ENCODE measurements around the gene PATL2.
"Not testable (repeated sequence)": the region's sequence is repeated elsewhere in the genome, so short reads cannot be mapped to it uniquely, and the experiment has no call there.

PATL2 gene

GRCh38 chr15:44728576-44729407, 17.7 kb upstream of the PATL2 start:
- Histone ChIP-seq H3K27ac (ENCODE audit: low read depth, low read length, severe bottlenecking) (peak overlapping the region; percentile 94), H3K4me1 (ENCODE audit: control insufficient read depth, insufficient read depth, low read length, poor library complexity, severe bottlenecking) (peaks cover 7% of the 10 kb centered on the region), H3K4me3 (ENCODE audit: extremely low read depth, insufficient read depth, low read length, poor library complexity, severe bottlenecking) (peak overlapping the region; percentile 63), H3K36me3 (ENCODE audit: control insufficient read depth, insufficient read depth, low read length) (no peaks in the 10 kb centered on the region), H3K9me3 (ENCODE audit: control insufficient read depth, low read length) (no peaks in the 10 kb centered on the region)
- 2% methylated on average over 26 to 28 of the region's 36 CpGs for WGBS, 2 experiments (ENCODE audit: insufficient coverage in 2 of 2)

- peak overlapping the region; percentile 63 for H3K4me3 ChIP-seq (ENCODE audit: extremely low read depth, insufficient read depth, low read length, poor library complexity, severe bottlenecking)
- not testable (repeated sequence) for H3K4me1 ChIP-seq (ENCODE audit: control insufficient read depth, insufficient read depth, low read length, poor library complexity, severe bottlenecking); H3K9me3 ChIP-seq (ENCODE audit: control insufficient read depth, low read length); H3K36me3 ChIP-seq (ENCODE audit: control insufficient read depth, insufficient read depth, low read length)
- peak overlapping the region; percentile 94 for H3K27ac ChIP-seq (ENCODE audit: low read depth, low read length, severe bottlenecking)
- WGBS, 2 experiments (ENCODE audit: insufficient coverage in 2 of 2) = 97 to 100% methylated on average over 3 to 4 of the region's 5 CpGs
Measured at GRCh38 chr15:44728232-44728575, 17.1 kb upstream of the PATL2 start.

- Histone ChIP-seq H3K27ac (ENCODE audit: low read depth, low read length, severe bottlenecking) (peak overlapping the region; percentile 94), H3K4me3 (ENCODE audit: extremely low read depth, insufficient read depth, low read length, poor library complexity, severe bottlenecking) (no peak overlapping the region), H3K9me3 (ENCODE audit: control insufficient read depth, low read length) (no peaks in the 10 kb centered on the region), H3K36me3 (ENCODE audit: control insufficient read depth, insufficient read depth, low read length) (no peaks in the 10 kb centered on the region), H3K4me1 (ENCODE audit: control insufficient read depth, insufficient read depth, low read length, poor library complexity, severe bottlenecking) (peaks cover 7% of the 10 kb centered on the region)
- WGBS, 2 experiments (ENCODE audit: insufficient coverage in 2 of 2) = 100% methylated on average over 1 to 4 of the region's 6 CpGs
Measured at GRCh38 chr15:44727485-44728231, 16.5 kb upstream of the PATL2 start.

- Histone ChIP-seq H3K27ac (ENCODE audit: low read depth, low read length, severe bottlenecking) (peak overlapping the region; percentile 83), H3K4me1 (ENCODE audit: control insufficient read depth, insufficient read depth, low read length, poor library complexity, severe bottlenecking) (peaks cover 7% of the 10 kb centered on the region), H3K36me3 (ENCODE audit: control insufficient read depth, insufficient read depth, low read length) (no peaks in the 10 kb centered on the region), H3K4me3 (ENCODE audit: extremely low read depth, insufficient read depth, low read length, poor library complexity, severe bottlenecking) (no peak overlapping the region), H3K9me3 (ENCODE audit: control insufficient read depth, low read length) (no peaks in the 10 kb centered on the region)
- WGBS, 2 experiments (ENCODE audit: insufficient coverage in 2 of 2) = 36 to 43% methylated on average over 3 to 4 of the region's 5 CpGs
Measured at GRCh38 chr15:44726568-44727484, 15.7 kb upstream of the PATL2 start.

GRCh38 chr15:44726136-44726535, 15.0 kb upstream of the PATL2 start:
- Histone ChIP-seq H3K9me3 (ENCODE audit: control insufficient read depth, low read length) (no peaks in the 10 kb centered on the region), H3K27ac (ENCODE audit: low read depth, low read length, severe bottlenecking) (peak overlapping the region; percentile 83), H3K4me1 (ENCODE audit: control insufficient read depth, insufficient read depth, low read length, poor library complexity, severe bottlenecking) (peaks cover 7% of the 10 kb centered on the region), H3K36me3 (ENCODE audit: control insufficient read depth, insufficient read depth, low read length) (no peaks in the 10 kb centered on the region), H3K4me3 (ENCODE audit: extremely low read depth, insufficient read depth, low read length, poor library complexity, severe bottlenecking) (no peak overlapping the region)
- 87 to 88% methylated on average over 6 of the region's 7 CpGs for WGBS, 2 experiments (ENCODE audit: insufficient coverage in 2 of 2)

- no peak overlapping the region for H3K4me3 ChIP-seq (ENCODE audit: extremely low read depth, insufficient read depth, low read length, poor library complexity, severe bottlenecking)
- peaks cover 14% of the 10 kb centered on the region for H3K36me3 ChIP-seq (ENCODE audit: control insufficient read depth, insufficient read depth, low read length)
- H3K9me3 ChIP-seq (ENCODE audit: control insufficient read depth, low read length) = no peaks in the 10 kb centered on the region
- peaks cover 3% of the 10 kb centered on the region for H3K4me1 ChIP-seq (ENCODE audit: control insufficient read depth, insufficient read depth, low read length, poor library complexity, severe bottlenecking)
- H3K27ac ChIP-seq (ENCODE audit: low read depth, low read length, severe bottlenecking) = no peak overlapping the region
- 87% methylated on average over 2 of the region's 2 CpGs for WGBS, 2 experiments (ENCODE audit: insufficient coverage in 2 of 2)
Measured at GRCh38 chr15:44722011-44722410, 10.9 kb upstream of the PATL2 start.

GRCh38 chr15:44720460-44721176, 9.5 kb upstream of the PATL2 start:
- Histone ChIP-seq H3K27ac (ENCODE audit: low read depth, low read length, severe bottlenecking) (no peak overlapping the region), H3K4me1 (ENCODE audit: control insufficient read depth, insufficient read depth, low read length, poor library complexity, severe bottlenecking) (no peaks in the 10 kb centered on the region), H3K36me3 (ENCODE audit: control insufficient read depth, insufficient read depth, low read length) (peaks cover 28% of the 10 kb centered on the region), H3K9me3 (ENCODE audit: control insufficient read depth, low read length) (no peaks in the 10 kb centered on the region), H3K4me3 (ENCODE audit: extremely low read depth, insufficient read depth, low read length, poor library complexity, severe bottlenecking) (no peak overlapping the region)
- WGBS, 2 experiments (ENCODE audit: insufficient coverage in 2 of 2) = 100% methylated on average over 1 to 2 of the region's 4 CpGs

GRCh38 chr15:44720000-44720435, 8.9 kb upstream of the PATL2 start:
- not testable (repeated sequence) for H3K27ac ChIP-seq (ENCODE audit: low read depth, low read length, severe bottlenecking); H3K4me1 ChIP-seq (ENCODE audit: control insufficient read depth, insufficient read depth, low read length, poor library complexity, severe bottlenecking); H3K4me3 ChIP-seq (ENCODE audit: extremely low read depth, insufficient read depth, low read length, poor library complexity, severe bottlenecking); H3K9me3 ChIP-seq (ENCODE audit: control insufficient read depth, low read length)
- peaks cover 30% of the 10 kb centered on the region for H3K36me3 ChIP-seq (ENCODE audit: control insufficient read depth, insufficient read depth, low read length)
- WGBS, 2 experiments (ENCODE audit: insufficient coverage in 2 of 2) = 93 to 98% methylated on average over 7 to 8 of the region's 8 CpGs

GRCh38 chr15:44719293-44719999, 8.3 kb upstream of the PATL2 start:
- WGBS, 2 experiments (ENCODE audit: insufficient coverage in 2 of 2) = 94 to 100% methylated on average over 3 to 4 of the region's 4 CpGs
- peaks cover 30% of the 10 kb centered on the region for H3K36me3 ChIP-seq (ENCODE audit: control insufficient read depth, insufficient read depth, low read length)
- H3K9me3 ChIP-seq (ENCODE audit: control insufficient read depth, low read length) = no peaks in the 10 kb centered on the region
- no peak overlapping the region for H3K27ac ChIP-seq (ENCODE audit: low read depth, low read length, severe bottlenecking)
- H3K4me1 ChIP-seq (ENCODE audit: control insufficient read depth, insufficient read depth, low read length, poor library complexity, severe bottlenecking) = no peaks in the 10 kb centered on the region
- H3K4me3 ChIP-seq (ENCODE audit: extremely low read depth, insufficient read depth, low read length, poor library complexity, severe bottlenecking) = no peak overlapping the region
